ENCODE measurements around the gene MAP3K5. TPM values are rescaled to one million over a fixed set of nuclear protein-coding genes. Genes with fewer than 3 reads are reported as not detected.

Gene MAP3K5
- total RNA-seq, 1 donor from 2014 or later, result 31.2 TPM

DNA sequence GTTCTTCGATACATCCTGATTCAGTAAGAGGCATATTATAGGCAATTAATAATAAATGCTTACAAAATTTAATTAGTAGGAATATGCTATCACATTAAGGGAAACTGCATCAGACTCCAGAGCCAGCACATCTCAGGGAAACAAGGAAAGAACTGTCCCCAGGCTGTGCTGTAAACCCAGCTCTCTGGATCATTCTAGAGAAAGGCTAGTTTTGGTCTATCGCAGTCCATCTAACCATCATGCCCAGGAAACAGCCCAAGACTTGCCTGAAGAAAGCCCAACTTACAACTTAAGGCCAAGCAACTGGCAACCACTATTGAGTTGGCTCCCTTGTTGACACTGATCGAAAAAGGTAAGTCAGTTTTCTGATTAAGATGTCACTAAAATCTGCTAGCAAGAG, 11.3 kb downstream of the MAP3K5 start:
- no peaks in the 10 kb centered on the region for H3K27me3 ChIP-seq
- no peaks in the 10 kb centered on the region for H3K9me3 ChIP-seq
- no peak overlapping the region for H3K4me3 ChIP-seq
- H3K4me1 ChIP-seq, result peaks cover 52% of the 10 kb centered on the region
- intact Hi-C loops (cut with DNase I), result no loop called here
- no peak for DNase-seq (ENCODE audit: extremely low spot score in 2 of 2)
- no peak for TF ChIP-seq POLR2A (IDR thresholded peaks at IDR 0.05)
- TF ChIP-seq, protein P1, sequence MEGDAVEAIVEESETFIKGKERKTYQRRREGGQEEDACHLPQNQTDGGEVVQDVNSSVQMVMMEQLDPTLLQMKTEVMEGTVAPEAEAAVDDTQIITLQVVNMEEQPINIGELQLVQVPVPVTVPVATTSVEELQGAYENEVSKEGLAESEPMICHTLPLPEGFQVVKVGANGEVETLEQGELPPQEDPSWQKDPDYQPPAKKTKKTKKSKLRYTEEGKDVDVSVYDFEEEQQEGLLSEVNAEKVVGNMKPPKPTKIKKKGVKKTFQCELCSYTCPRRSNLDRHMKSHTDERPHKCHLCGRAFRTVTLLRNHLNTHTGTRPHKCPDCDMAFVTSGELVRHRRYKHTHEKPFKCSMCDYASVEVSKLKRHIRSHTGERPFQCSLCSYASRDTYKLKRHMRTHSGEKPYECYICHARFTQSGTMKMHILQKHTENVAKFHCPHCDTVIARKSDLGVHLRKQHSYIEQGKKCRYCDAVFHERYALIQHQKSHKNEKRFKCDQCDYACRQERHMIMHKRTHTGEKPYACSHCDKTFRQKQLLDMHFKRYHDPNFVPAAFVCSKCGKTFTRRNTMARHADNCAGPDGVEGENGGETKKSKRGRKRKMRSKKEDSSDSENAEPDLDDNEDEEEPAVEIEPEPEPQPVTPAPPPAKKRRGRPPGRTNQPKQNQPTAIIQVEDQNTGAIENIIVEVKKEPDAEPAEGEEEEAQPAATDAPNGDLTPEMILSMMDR (IDR thresholded peaks at IDR 0.05), result no peak
- no peak for TF ChIP-seq POLR2AphosphoS5 (IDR thresholded peaks at IDR 0.05; ENCODE audit: insufficient read depth in 1 of 2, low read depth in 1 of 2)
- H3K36me3 ChIP-seq, result no peaks in the 10 kb centered on the region
- H3K27ac ChIP-seq, result no peak overlapping the region

DNA sequence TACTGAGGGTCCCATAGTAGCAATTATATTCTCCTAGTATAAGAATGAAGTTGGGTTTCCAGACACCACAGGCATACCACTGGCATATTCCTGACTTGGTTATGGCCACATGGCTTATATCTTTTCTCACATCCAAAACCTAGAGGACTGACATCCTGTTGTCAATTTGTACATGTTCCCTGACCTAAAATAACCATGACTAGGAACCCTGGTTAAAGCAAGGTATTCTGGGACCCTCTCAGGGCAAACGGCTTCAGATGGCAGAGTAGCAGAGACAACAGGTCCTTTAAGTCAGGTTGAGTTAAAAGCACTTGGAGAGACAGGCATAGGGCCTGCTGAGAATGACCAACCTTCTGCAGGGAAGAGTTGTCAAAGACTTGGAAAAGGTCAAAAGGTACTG, 12.6 kb downstream of the MAP3K5 start:
- Histone ChIP-seq H3K36me3 (no peaks in the 10 kb centered on the region), H3K4me3 (no peak overlapping the region), H3K27me3 (no peaks in the 10 kb centered on the region), H3K4me1 (peaks cover 59% of the 10 kb centered on the region), H3K9me3 (no peaks in the 10 kb centered on the region), H3K27ac (no peak overlapping the region)
- TF ChIP-seq POLR2A (IDR thresholded peaks at IDR 0.05), result no peak
- intact Hi-C loops (cut with DNase I), result no loop called here
- no peak for DNase-seq (ENCODE audit: extremely low spot score in 2 of 2)

GRCh38 chr6:136777651-136778050, 14.6 kb downstream of the MAP3K5 start:
- TF ChIP-seq, protein P1 (IDR thresholded peaks at IDR 0.05), result no peak
- peaks cover 61% of the 10 kb centered on the region for H3K4me1 ChIP-seq
- no peaks in the 10 kb centered on the region for H3K9me3 ChIP-seq
- H3K27me3 ChIP-seq, result no peaks in the 10 kb centered on the region
- no peak overlapping the region for H3K27ac ChIP-seq
- no peak overlapping the region for H3K4me3 ChIP-seq
- intact Hi-C loops (cut with DNase I), result no loop called here
- no peaks in the 10 kb centered on the region for H3K36me3 ChIP-seq
- DNase-seq (ENCODE audit: extremely low spot score in 2 of 2), result no peak

DNA sequence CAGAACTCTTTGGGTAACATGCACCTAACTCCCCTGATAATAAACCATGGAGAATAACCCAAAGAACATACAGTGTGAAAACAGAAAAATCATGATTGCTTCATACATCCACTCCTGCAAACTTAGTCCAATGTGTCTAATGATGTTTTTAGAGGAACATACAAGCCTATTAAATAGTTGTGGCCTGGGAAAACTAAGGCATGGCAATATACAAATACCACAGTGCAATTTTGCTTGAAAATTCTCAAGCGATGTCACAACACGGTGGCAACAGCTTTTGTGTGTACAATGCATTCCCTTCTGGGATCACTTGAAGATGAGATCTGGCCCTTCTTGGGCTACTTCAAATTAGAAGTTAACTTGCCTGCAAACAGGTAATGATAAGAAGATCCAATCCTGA, 16.7 kb downstream of the MAP3K5 start:
- intact Hi-C loops (cut with DNase I), result no loop called here

DNA sequence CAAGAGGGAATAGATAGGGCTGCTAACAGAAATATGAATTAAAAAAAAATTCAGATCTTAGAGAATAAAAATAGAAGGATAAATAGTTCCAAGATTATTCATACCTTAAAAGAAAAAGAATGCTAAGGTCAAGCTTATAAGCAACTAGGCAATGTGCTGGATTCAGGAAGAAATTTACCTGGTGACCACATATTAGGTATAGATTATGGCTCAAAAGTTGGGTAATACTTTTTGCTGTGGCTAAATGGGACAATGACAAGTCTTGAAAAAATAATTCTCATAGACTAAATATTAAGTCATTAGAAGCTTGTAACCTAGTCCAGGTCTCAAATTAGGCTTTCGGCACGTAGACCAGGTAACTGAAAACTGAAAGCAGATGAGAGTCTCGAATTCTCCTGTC, 17.2 kb downstream of the MAP3K5 start:
- Histone ChIP-seq H3K27me3 (no peaks in the 10 kb centered on the region), H3K27ac (no peak overlapping the region), H3K36me3 (no peaks in the 10 kb centered on the region), H3K4me1 (peaks cover 52% of the 10 kb centered on the region), H3K4me3 (no peak overlapping the region), H3K9me3 (no peaks in the 10 kb centered on the region)
- no peak for TF ChIP-seq POLR2AphosphoS5 (IDR thresholded peaks at IDR 0.05; ENCODE audit: insufficient read depth in 1 of 2, low read depth in 1 of 2)
- TF ChIP-seq, protein P1 (IDR thresholded peaks at IDR 0.05), result no peak
- no peak for TF ChIP-seq POLR2A (IDR thresholded peaks at IDR 0.05)
- intact Hi-C loops (cut with DNase I), result no loop called here
- no peak for DNase-seq (ENCODE audit: extremely low spot score in 2 of 2)

More for the DNA sequence above, 16.7 kb downstream of the MAP3K5 start:
- DNase-seq (ENCODE audit: extremely low spot score in 2 of 2), result no peak
- no peak for TF ChIP-seq POLR2A (IDR thresholded peaks at IDR 0.05)
- TF ChIP-seq, protein P1 (IDR thresholded peaks at IDR 0.05), result no peak
- no peak for TF ChIP-seq POLR2AphosphoS5 (IDR thresholded peaks at IDR 0.05; ENCODE audit: insufficient read depth in 1 of 2, low read depth in 1 of 2)
- Histone ChIP-seq H3K9me3 (no peaks in the 10 kb centered on the region), H3K4me3 (no peak overlapping the region), H3K4me1 (peaks cover 55% of the 10 kb centered on the region), H3K36me3 (no peaks in the 10 kb centered on the region), H3K27ac (no peak overlapping the region), H3K27me3 (no peaks in the 10 kb centered on the region)

Measured in vagina (tissue), 2 donors.